Heart right ventricle (tissue), 16 donors: ENCODE data around the gene STUM. TPM values are rescaled to one million over a fixed set of nuclear protein-coding genes. Genes with fewer than 3 reads are reported as not detected.

Experiments
- ATAC-seq, 8 donors: fragments of 200-7000 bp; cut with Tn5 transposase; one replicate each; pipeline ENCODE4 v1.9.1; 2020; ENCODE audit warnings: mild to moderate bottlenecking in 8 of 8, moderate library complexity in 8 of 8, moderate number of reproducible peaks in 1 of 8
- DNase-seq, 2 donors: peaks; one replicate each; pipeline ENCODE4 v3.0.0-alpha.2; 2020
- H3K27ac ChIP-seq, 10 donors: fragments of 200-600 bp; sonication (generic) in 2 of 10; one replicate each; pipeline versions ENCODE4 v1.5.0 to v1.8.0; 2020 to 2022; ENCODE audit warnings: mild to moderate bottlenecking in 3 of 10
- H3K27me3 ChIP-seq, 7 donors: fragments of 200-600 bp; one replicate each; pipeline ENCODE4 v1.8.0; 2021 to 2022; ENCODE audit warnings: mild to moderate bottlenecking in 2 of 7
- H3K36me3 ChIP-seq, 9 donors: fragments of 200-600 bp; sonication (generic) in 1 of 9; one replicate each; pipeline versions ENCODE4 v1.5.0 to v1.8.0; 2020 to 2022; ENCODE audit warnings: mild to moderate bottlenecking in 2 of 9
- H3K4me1 ChIP-seq, 9 donors: fragments of 200-600 bp; sonication (generic) in 1 of 9; one replicate each; pipeline versions ENCODE4 v1.5.0 to v1.8.0; 2020 to 2022; ENCODE audit warnings: mild to moderate bottlenecking in 4 of 9
- H3K4me3 ChIP-seq, 10 donors: fragments of 200-600 bp; sonication (generic) in 2 of 10; one replicate each; pipeline versions ENCODE4 v1.5.0 to v1.8.0; 2020 to 2022; ENCODE audit warnings: mild to moderate bottlenecking in 7 of 10, moderate library complexity in 2 of 10
- H3K9me3 ChIP-seq, 11 donors: fragments of 200-600 bp in 10 of 11; sonication (generic) in 2 of 11; one replicate each; pipeline versions ENCODE4 v1.5.0 to v1.8.0; 2013 to 2022; ENCODE audit warnings: mild to moderate bottlenecking in 2 of 11, control low read depth in 1 of 11, moderate library complexity in 1 of 11
- WGBS, 2 donors: extraction: QIAGEN DNeasy Blood & Tissue Kit; methylation state at CpG; one replicate each; pipeline ENCODE4 v1.1.7; 2013; ENCODE audit warnings: inconsistent platforms in 1 of 2; 5-methylcytosine and 5-hydroxymethylcytosine counted together
- intact Hi-C, 10 donors: fragments of 100-400 bp; cut with DNase I; formaldehyde crosslinking; loops; one replicate each; pipeline versions ENCODE4 v1.11.1 to v1.14.2; 2022
- polyA plus RNA-seq, 2 donors: library from polyadenylated mRNA; stranded (reverse); fragments of 200-250 nt; gene quantifications; one replicate each; pipeline ENCODE4 v1.2.3, GENCODE V29; 2013
- total RNA-seq, 10 donors: library from RNA; stranded (reverse); fragmentation: NEBNext Ultra II Directional in 3 of 10; extraction: Animal tissue kit (Norgen Biotek cat#: 25700) in 3 of 10; gene quantifications; one replicate each; pipeline versions ENCODE4 v1.2.1 to v1.2.4, GENCODE V29; 2021 to 2023
- TF ChIP-seq, protein P1 (sequence below), 9 donors: fragments of 200-600 bp; sonication (generic) in 2 of 9; IDR thresholded peaks; one replicate each; pipeline versions ENCODE4 v1.5.0 to v1.8.0; 2021 to 2022; ENCODE audit warnings: antibody characterized with exemption in 9 of 9, mild to moderate bottlenecking in 5 of 9, moderate library complexity in 1 of 9
- donor health status: Arrhythmogenic right ventricular cardiomyopathy.
- donor health status: ischemic (EF 13 %, LVEDD 7.1; RV severe dilation, severe dysfunction).
- donor health status: healthy with polysubstance abuse.
- donor health status: DM: no; HTN: yes; CAD: no.
- donor health status: DM: no; HTN: no; CAD: no.
- donor health status: ischemic (EF 25% LVEDD 6.9; RV normal size, moderate dysfunction).
- donor health status: ischemic (EF 25% LVEDD 5.7; RV mildly dilated, moderate dysfunction).
- donor health status: healthy.
- donor health status: DM: yes; HTN: yes; CAD: no.
- donor health status: Ischemic cardiomyopathy.
- donor health status: ischemic (EF 35%, LVEDD 5.7; RV mildly dilated, moderate dysfunction).
- donor health status: nonischemic (EF 11% LVEDD 7.7; RV severe dilation, severe dysfunction).
- donor health status: DM: yes; HTN: yes; CAD: no.
- donor health status: PGD.
- donor health status: ischemic (EF 29% LVEDD 5.4; RV normal size, mild dysfunction).
- donor health status: nonischemic (EF 23%, LVEDD 6.1; RV moderate dilation, normal function).

The STUM gene
- total and polyA plus RNA-seq, 12 donors: 0.36 to 2.8 (median 0.94) TPM

DNA sequence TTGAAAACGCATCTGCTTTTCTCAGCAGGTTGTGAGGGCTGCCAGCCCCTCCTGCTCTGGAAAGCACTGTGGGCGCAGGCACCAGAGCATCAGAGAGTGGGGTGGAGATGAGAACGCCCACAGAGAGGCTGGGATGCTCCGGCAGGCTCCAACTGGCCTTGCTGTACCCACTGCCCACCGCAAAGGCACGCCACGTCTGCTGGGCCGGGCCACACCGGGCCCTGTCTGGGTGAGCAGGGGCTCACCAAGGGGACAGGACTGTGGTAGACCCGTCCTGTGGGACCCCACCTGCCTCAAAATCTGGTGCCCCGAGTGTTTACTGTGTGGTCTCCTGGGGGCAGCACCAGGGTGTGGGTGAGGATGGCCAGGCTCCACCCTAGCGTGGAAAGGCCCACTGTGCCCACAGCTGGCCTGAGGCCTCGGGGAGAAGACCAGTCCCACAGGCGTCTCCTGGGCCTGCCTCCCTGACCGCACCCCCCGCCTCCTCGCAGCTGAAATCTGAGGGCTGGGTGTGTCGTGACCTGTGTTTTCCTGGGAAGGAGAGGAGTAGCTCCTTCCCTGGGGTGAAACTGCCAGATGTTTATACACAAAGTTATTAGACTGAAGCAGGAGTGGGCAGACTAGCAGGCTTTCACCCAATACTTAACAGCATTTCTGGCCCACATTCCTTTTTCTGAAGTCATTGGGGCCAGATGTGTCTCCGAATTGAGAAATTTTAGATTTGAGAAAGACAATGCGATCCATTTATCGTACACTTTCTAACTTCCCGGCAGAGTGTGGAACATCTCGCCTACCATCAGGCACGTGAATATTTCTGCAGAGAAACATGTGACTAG is 53.8 kb downstream of the STUM start:
- peak overlapping the region in 2 of 10 donors; percentile 9 to 21 for H3K4me3 ChIP-seq
- no peaks in the 10 kb centered on the region for H3K27me3 ChIP-seq
- WGBS, 2 donors: 71 to 74% methylated on average over 24 of the region's 24 CpGs
- TF ChIP-seq, protein P1, sequence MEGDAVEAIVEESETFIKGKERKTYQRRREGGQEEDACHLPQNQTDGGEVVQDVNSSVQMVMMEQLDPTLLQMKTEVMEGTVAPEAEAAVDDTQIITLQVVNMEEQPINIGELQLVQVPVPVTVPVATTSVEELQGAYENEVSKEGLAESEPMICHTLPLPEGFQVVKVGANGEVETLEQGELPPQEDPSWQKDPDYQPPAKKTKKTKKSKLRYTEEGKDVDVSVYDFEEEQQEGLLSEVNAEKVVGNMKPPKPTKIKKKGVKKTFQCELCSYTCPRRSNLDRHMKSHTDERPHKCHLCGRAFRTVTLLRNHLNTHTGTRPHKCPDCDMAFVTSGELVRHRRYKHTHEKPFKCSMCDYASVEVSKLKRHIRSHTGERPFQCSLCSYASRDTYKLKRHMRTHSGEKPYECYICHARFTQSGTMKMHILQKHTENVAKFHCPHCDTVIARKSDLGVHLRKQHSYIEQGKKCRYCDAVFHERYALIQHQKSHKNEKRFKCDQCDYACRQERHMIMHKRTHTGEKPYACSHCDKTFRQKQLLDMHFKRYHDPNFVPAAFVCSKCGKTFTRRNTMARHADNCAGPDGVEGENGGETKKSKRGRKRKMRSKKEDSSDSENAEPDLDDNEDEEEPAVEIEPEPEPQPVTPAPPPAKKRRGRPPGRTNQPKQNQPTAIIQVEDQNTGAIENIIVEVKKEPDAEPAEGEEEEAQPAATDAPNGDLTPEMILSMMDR (IDR thresholded peaks at IDR 0.05): no peak
- peak; percentile 62 to 63 for DNase-seq
- peaks cover 19 to 45% (median 34%) of the 10 kb centered on the region in 9 donors for H3K4me1 ChIP-seq
- H3K36me3 ChIP-seq: no peaks in the 10 kb centered on the region
- ATAC-seq: peak; percentile 57 to 79 (median 70)
- peak overlapping the region; percentile 46 to 82 (median 72) for H3K27ac ChIP-seq
- intact Hi-C loops: loop anchor here in 6 of 10 donors (5.0 to 10.0 kb wide), 2 partner anchors 50 to 178 kb away; no protein-coding TSS in a partner anchor
- H3K9me3 ChIP-seq: no peaks in the 10 kb centered on the region

DNA sequence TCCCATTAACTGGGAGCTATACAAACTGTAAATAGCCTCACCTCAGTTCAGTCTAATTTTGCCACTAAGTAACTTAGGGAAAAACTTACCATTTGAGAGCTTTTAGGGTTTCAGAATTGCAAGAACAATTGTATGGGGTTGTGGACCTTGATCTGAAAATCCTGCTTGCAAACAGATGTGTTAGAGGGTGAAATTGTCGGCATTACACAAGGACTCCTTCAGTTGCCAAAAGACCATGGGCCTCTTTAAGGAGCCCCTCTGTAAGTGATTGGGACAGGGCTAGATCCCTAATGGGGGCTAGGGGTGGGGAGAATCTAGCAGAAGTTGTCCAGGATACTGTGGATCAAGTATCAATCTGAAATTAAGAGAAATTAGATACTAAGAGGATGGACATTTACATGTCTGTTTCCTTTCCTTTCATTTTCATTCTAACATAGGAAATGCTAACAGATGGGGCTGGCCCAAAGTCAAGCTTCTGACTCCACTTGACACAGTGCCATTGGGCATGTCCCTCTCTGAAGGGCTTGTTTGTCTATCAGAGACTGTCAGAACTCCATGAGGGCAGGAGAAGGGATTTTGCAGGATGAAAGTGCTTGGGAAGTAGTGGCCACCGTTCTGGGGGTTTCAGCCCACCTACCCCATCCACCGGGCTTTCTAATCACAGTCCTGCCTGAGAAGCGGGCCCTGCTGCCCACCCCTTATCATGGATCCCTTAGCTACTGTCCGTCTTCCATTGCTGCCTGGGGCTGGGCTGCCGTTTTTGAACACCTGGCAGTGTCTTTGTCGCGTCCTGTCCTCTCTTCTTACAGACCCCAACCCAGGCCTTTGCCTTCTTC is 54.7 kb downstream of the STUM start:
- intact Hi-C loops: loop anchor here in 6 of 10 donors (5.0 to 10.0 kb wide), 2 partner anchors 51 to 178 kb away; no protein-coding TSS in a partner anchor
- H3K36me3 ChIP-seq: no peaks in the 10 kb centered on the region
- no peaks in the 10 kb centered on the region for H3K9me3 ChIP-seq
- H3K27me3 ChIP-seq: no peaks in the 10 kb centered on the region
- peaks cover 19 to 45% (median 34%) of the 10 kb centered on the region in 9 donors for H3K4me1 ChIP-seq
- WGBS, 2 donors: 44 to 53% methylated on average over 8 of the region's 8 CpGs
- ATAC-seq (peak; percentile 24 to 75 (median 58)), DNase-seq (peak; percentile 51 to 83)
- peak overlapping the region in 5 of 10 donors; percentile 9 to 25 (median 15) for H3K4me3 ChIP-seq
- H3K27ac ChIP-seq: peak overlapping the region; percentile 39 to 82 (median 72)
- TF ChIP-seq, protein P1 (IDR thresholded peaks at IDR 0.05): no peak

DNA sequence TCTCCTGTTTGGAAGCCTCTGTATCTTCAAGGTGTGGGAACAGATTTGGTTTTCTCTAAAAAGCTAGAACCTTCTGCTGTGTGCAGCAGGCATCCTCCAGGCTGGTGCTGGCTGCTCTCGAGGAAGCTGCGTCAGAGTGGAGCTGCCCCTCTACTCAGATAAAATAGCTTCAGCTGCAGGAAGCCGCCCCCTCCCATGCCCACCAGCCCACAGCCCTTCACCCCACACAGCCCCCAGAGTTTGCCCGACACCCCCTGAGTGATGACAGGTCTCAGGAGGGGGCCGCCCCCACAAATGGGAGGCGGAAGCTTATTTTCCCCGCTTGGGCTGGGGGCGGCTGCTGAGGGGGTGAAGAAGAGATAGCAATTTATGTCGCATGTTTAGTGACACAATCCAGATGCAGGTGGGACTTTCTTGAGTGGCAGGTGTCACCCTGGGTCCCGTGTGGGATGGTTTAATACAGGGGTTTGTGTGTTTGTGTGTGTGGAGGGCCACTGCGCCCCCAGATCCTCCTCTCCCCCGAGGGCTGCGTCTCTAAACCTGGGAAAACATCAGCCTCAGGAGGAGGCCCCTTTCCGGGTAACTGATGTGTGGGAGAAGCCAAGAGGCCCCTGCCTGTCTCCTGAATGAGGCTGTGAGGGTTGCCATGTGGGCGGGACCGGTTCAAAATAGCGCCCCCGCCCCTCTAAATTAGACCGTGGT is 55.4 kb downstream of the STUM start:
- 68 to 74% methylated on average over 19 of the region's 19 CpGs for WGBS, 2 donors
- H3K4me1 ChIP-seq: peaks cover 19 to 50% (median 37%) of the 10 kb centered on the region in 9 donors
- H3K27me3 ChIP-seq: no peaks in the 10 kb centered on the region
- ATAC-seq (no peak), DNase-seq (no peak)
- TF ChIP-seq, protein P1 (IDR thresholded peaks at IDR 0.05): no peak
- intact Hi-C loops: loop anchor here in 6 of 10 donors (5.0 to 10.0 kb wide), 2 partner anchors 52 to 179 kb away; no protein-coding TSS in a partner anchor
- H3K9me3 ChIP-seq: no peaks in the 10 kb centered on the region
- no peak overlapping the region for H3K4me3 ChIP-seq
- no peaks in the 10 kb centered on the region for H3K36me3 ChIP-seq
- peak overlapping the region in 7 of 10 donors; percentile 47 to 82 (median 73) for H3K27ac ChIP-seq
